CD4-positive, alpha-beta T cell treated with Interleukin-6 for 4 hours (primary cell): ENCODE data around the gene DOHH.
A peak's percentile ranks its signal among the peaks of the same experiment; 100 is the strongest.

Experiments
- DNase-seq: peaks from one replicate; pipeline ENCODE4 v3.0.0-alpha.2; 2020; ENCODE audit warnings: mixed read lengths

The DOHH gene

GRCh38 chr19:3476830-3477229 lies 23.6 kb downstream of the DOHH start:
- DNase-seq: no peak

- DNase-seq: no peak
Measured at GRCh38 chr19:3475449-3475848, 25.0 kb downstream of the DOHH start.

GRCh38 chr19:3474614-3475013 lies 25.9 kb downstream of the DOHH start:
- DNase-seq: no peak

- DNase-seq: no peak
Measured at GRCh38 chr19:3474010-3474409, 26.5 kb downstream of the DOHH start.

GRCh38 chr19:3471954-3472655 lies 28.4 kb downstream of the DOHH start:
- DNase-seq: peak; percentile 50

- no peak for DNase-seq
Measured at GRCh38 chr19:3470500-3471128, 29.9 kb downstream of the DOHH start.

- DNase-seq: no peak
Measured at GRCh38 chr19:3469638-3470499, 30.6 kb downstream of the DOHH start.

GRCh38 chr19:3468211-3468610 lies 32.3 kb downstream of the DOHH start:
- no peak for DNase-seq

- no peak for DNase-seq
Measured at GRCh38 chr19:3467437-3468198, 32.9 kb downstream of the DOHH start.

GRCh38 chr19:3466635-3467034 lies 33.8 kb downstream of the DOHH start:
- no peak for DNase-seq

GRCh38 chr19:3465552-3465951 lies 34.9 kb downstream of the DOHH start:
- no peak for DNase-seq

- DNase-seq: no peak
Measured at GRCh38 chr19:3464587-3465235, 35.8 kb downstream of the DOHH start.

GRCh38 chr19:3463714-3464586 lies 36.5 kb downstream of the DOHH start:
- no peak for DNase-seq

- DNase-seq: no peak
Measured at GRCh38 chr19:3462991-3463713, 37.3 kb downstream of the DOHH start.

GRCh38 chr19:3459965-3460582 lies 40.4 kb downstream of the DOHH start:
- no peak for DNase-seq

- no peak for DNase-seq
Measured at GRCh38 chr19:3459089-3459881, 41.2 kb downstream of the DOHH start.

GRCh38 chr19:3458229-3459088 lies 42.0 kb downstream of the DOHH start:
- no peak for DNase-seq

GRCh38 chr19:3457528-3458228 lies 42.8 kb downstream of the DOHH start:
- DNase-seq: no peak
